Stimulated activated naive B cell treated with anti-CD40 and anti-IgM and Interleukin-4, amounts not matched to agents 10 μg/mL and 1 μg/mL and 100 μg/mL, for 72 hours (primary cell): ENCODE data around the gene PRDM12.

Source experiments
- ATAC-seq, 2 donors: fragments of 150-1000 bp; cut with Tn5 transposase; replicated peaks; 2 replicates each; pipeline ENCODE4 v1.10.0; 2021; ENCODE audit warnings: moderate library complexity in 1 of 2
- DNase-seq: peaks from one replicate; pipeline ENCODE4 v3.0.0; 2021
- H3K27ac Mint-ChIP-seq: one replicate; pipeline ENCODE4 v1.8.0; 2022; ENCODE audit warnings: mild to moderate bottlenecking, mixed read lengths
- H3K27me3 Mint-ChIP-seq, 2 donors: one replicate each; pipeline ENCODE4 v1.8.0; 2022; ENCODE audit warnings: mixed read lengths in 2 of 2
- H3K36me3 Mint-ChIP-seq, 2 donors: one replicate each; pipeline ENCODE4 v1.8.0; 2022; ENCODE audit warnings: mixed read lengths in 2 of 2, mild to moderate bottlenecking in 1 of 2
- H3K4me1 Mint-ChIP-seq, 2 donors: one replicate each; pipeline ENCODE4 v1.8.0; 2022; ENCODE audit warnings: mixed read lengths in 2 of 2, mild to moderate bottlenecking in 1 of 2
- H3K4me3 Mint-ChIP-seq, 2 donors: one replicate each; pipeline ENCODE4 v1.8.0; 2022; ENCODE audit warnings: mild to moderate bottlenecking in 2 of 2, mixed read lengths in 2 of 2, moderate library complexity in 1 of 2
- H3K9me3 Mint-ChIP-seq, 2 donors: one replicate each; pipeline ENCODE4 v1.8.0; 2022; ENCODE audit warnings: mixed read lengths in 2 of 2, mild to moderate bottlenecking in 1 of 2

PRDM12 gene

DNA sequence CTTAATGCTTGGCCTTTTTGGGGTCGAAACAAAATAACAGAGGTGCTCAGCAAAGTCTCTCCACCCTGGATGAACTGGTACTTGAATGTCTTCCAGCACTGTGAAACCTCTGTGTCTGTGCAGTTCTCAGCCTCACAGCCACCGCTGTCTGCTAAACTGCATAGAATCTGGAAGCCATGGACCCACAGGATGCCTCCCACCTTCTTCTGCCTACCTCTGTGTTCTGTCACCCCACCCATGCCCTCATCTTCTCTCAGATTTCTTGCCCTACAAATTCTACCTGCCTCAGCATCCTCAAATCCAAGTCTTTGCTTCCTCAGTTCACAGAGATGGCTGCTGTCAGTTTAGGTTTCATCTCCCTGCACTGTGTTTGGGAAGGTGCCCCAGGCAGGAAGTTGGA lies 64.8 kb downstream of the PRDM12 start:
- Mint-ChIP-seq H3K27me3 (no peaks in the 10 kb centered on the region), H3K36me3 (peaks cover 10 to 14% of the 10 kb centered on the region in 2 donors), H3K9me3 (peaks cover 2 to 4% of the 10 kb centered on the region in 2 donors), H3K27ac (no peak overlapping the region), H3K4me3 (no peak overlapping the region), H3K4me1 (peaks cover 6 to 10% of the 10 kb centered on the region in 2 donors)
- DNase-seq (no peak), ATAC-seq (no peak)

- peaks cover 8 to 12% of the 10 kb centered on the region in 2 donors for H3K4me1 Mint-ChIP-seq
- no peaks in the 10 kb centered on the region for H3K27me3 Mint-ChIP-seq
- no peak overlapping the region for H3K4me3 Mint-ChIP-seq
- H3K36me3 Mint-ChIP-seq, result peaks cover 12 to 14% of the 10 kb centered on the region in 2 donors
- no peak overlapping the region for H3K27ac Mint-ChIP-seq
- ATAC-seq, result no peak
- H3K9me3 Mint-ChIP-seq, result peaks cover 2 to 4% of the 10 kb centered on the region in 2 donors
- no peak for DNase-seq
Observed at GRCh38 chr9:130731355-130731754, 67.0 kb downstream of the PRDM12 start.

- H3K4me1 Mint-ChIP-seq, result peaks cover 8 to 12% of the 10 kb centered on the region in 2 donors
- no peak overlapping the region for H3K27ac Mint-ChIP-seq
- DNase-seq (no peak), ATAC-seq (no peak)
- H3K27me3 Mint-ChIP-seq, result no peaks in the 10 kb centered on the region
- H3K36me3 Mint-ChIP-seq, result peaks cover 12 to 14% of the 10 kb centered on the region in 2 donors
- no peak overlapping the region for H3K4me3 Mint-ChIP-seq
- peaks cover 2 to 4% of the 10 kb centered on the region in 2 donors for H3K9me3 Mint-ChIP-seq
Observed at GRCh38 chr9:130732136-130732535, 67.7 kb downstream of the PRDM12 start.
